SK-N-SH (cell line): ENCODE data around the gene ZNF764. TPM values are rescaled to one million over a fixed set of nuclear protein-coding genes. Genes with fewer than 3 reads are reported as not detected.

Experiments
- CTCF ChIA-PET: fragments of 300-600, 350-600 bp; formaldehyde crosslinking; extraction: SDS; loops from one replicate; lab custom pipeline; 2021; lab: Yijun Ruan, JAX
- POLR2A ChIA-PET: fragments of 350-600 bp; sonication (Branson Sonifier 250); formaldehyde crosslinking; extraction: SDS; loops from one replicate; lab custom pipeline; 2020; ENCODE audit warnings: antibody characterized with exemption, inconsistent platforms; lab: Yijun Ruan, JAX
- DNase-seq: peaks from one replicate; pipeline ENCODE4 v3.0.0; 2012
- H2AFZ ChIP-seq: fragments of 200-600 bp; sonication (generic); 2 replicates; pipeline ENCODE4 v1.8.1; 2016; ENCODE audit warnings: antibody characterized with exemption, mild to moderate bottlenecking, low read depth
- H3F3A ChIP-seq: fragments of 200-600 bp; sonication (generic); replicated peaks from 2 replicates; pipeline ENCODE3; 2016; ENCODE audit warnings: antibody characterized with exemption, mild to moderate bottlenecking; ENCODE audit not compliant: insufficient read depth
- H3K27ac ChIP-seq, 2 experiments: fragments of 200-500 bp in 1 of 2; fragments of 200-600 bp in 1 of 2; sonication (Bioruptor generic) in 1 of 2; sonication (generic), shearing (Covaris generic) in 1 of 2; 2 replicates each; pipeline versions ENCODE4 v1.5.1 to v1.6.1; 2014 to 2016; ENCODE audit warnings: low read depth in 2 of 2, inconsistent platforms in 1 of 2, low read length in 1 of 2, mild to moderate bottlenecking in 1 of 2, mixed read lengths in 1 of 2
- H3K27me3 ChIP-seq: fragments of 200-600 bp; sonication (generic), shearing (Covaris generic); 2 replicates; pipeline ENCODE4 v1.6.1; 2016; ENCODE audit warnings: mixed run types; ENCODE audit not compliant: insufficient read depth
- H3K36me3 ChIP-seq, 2 experiments: fragments of 200-500 bp in 1 of 2; fragments of 200-600 bp in 1 of 2; sonication (Bioruptor generic) in 1 of 2; sonication (generic) in 1 of 2; replicated peaks in 1 of 2; 2 replicates each; pipeline versions ENCODE3 to v1.5.1; 2014 to 2016; ENCODE audit warnings: low read length in 1 of 2, mild to moderate bottlenecking in 1 of 2; ENCODE audit not compliant: insufficient read depth in 2 of 2, control insufficient read depth in 1 of 2
- H3K4me1 ChIP-seq, 2 experiments: fragments of 200-500 bp in 1 of 2; fragments of 200-600 bp in 1 of 2; sonication (Bioruptor generic) in 1 of 2; sonication (generic), shearing (Covaris generic) in 1 of 2; 2 replicates each; pipeline versions ENCODE4 v1.5.1 to v1.6.1; 2014 to 2016; ENCODE audit warnings: low read depth in 1 of 2, low read length in 1 of 2, mixed run types in 1 of 2; ENCODE audit not compliant: insufficient read depth in 2 of 2, control insufficient read depth in 1 of 2
- H3K4me2 ChIP-seq: fragments of 200-600 bp; sonication (generic), shearing (Covaris generic); 2 replicates; pipeline ENCODE4 v1.6.1; 2017; ENCODE audit warnings: mixed run types
- H3K4me3 ChIP-seq, 2 experiments: fragments of 200-500 bp in 1 of 2; fragments of 200-600 bp in 1 of 2; sonication (Bioruptor generic) in 1 of 2; sonication (generic), shearing (Covaris generic) in 1 of 2; 2 replicates each; pipeline versions ENCODE4 v1.5.1 to v1.8.1; 2014 to 2016; ENCODE audit warnings: low read depth in 2 of 2, inconsistent platforms in 1 of 2, low read length in 1 of 2, mild to moderate bottlenecking in 1 of 2, mixed read lengths in 1 of 2, moderate library complexity in 1 of 2
- H3K79me2 ChIP-seq: fragments of 200-600 bp; sonication (generic); 2 replicates; pipeline ENCODE4 v1.8.1; 2017; ENCODE audit warnings: mild to moderate bottlenecking; ENCODE audit not compliant: insufficient read depth
- H3K9ac ChIP-seq: fragments of 200-600 bp; sonication (generic); 2 replicates; pipeline ENCODE4 v1.6.1; 2017; ENCODE audit warnings: mixed run types
- H3K9me2 ChIP-seq: fragments of 200-600 bp; sonication (generic); 2 replicates; pipeline ENCODE4 v1.6.1; 2017; ENCODE audit warnings: mixed run types
- H3K9me3 ChIP-seq: fragments of 200-600 bp; sonication (generic); 2 replicates; pipeline ENCODE4 v1.6.1; 2017; ENCODE audit warnings: mixed run types, mild to moderate bottlenecking, moderate library complexity
- H4K20me1 ChIP-seq: fragments of 200-600 bp; sonication (generic); 2 replicates; pipeline ENCODE4 v1.6.1; 2017; ENCODE audit warnings: mild to moderate bottlenecking, mixed run types; ENCODE audit not compliant: insufficient read depth
- FOSL2 ChIP-seq: IDR thresholded peaks from 2 replicates; pipeline ENCODE4 v1.4.0; 2012; ENCODE audit warnings: low read depth, mild to moderate bottlenecking, moderate library complexity, borderline replicate concordance
- FOXJ3 ChIP-seq: sonication (generic); formaldehyde crosslinking; IDR thresholded peaks from 2 replicates; pipeline ENCODE4 v1.5.1; 2020; ENCODE audit warnings: mild to moderate bottlenecking, missing genetic modification reagents
- NFIC ChIP-seq: IDR thresholded peaks from 2 replicates; pipeline ENCODE4 v1.4.0; 2012; ENCODE audit warnings: borderline replicate concordance
- NRF1 ChIP-seq: IDR thresholded peaks from 2 replicates; pipeline ENCODE4 v1.6.1; 2012; ENCODE audit warnings: low read depth, mild to moderate bottlenecking, low read length
- POLR2AphosphoS5 ChIP-seq: IDR thresholded peaks from 2 replicates; pipeline ENCODE4 v1.6.1; 2012; ENCODE audit warnings: low read depth, low read length
- RCOR1 ChIP-seq: fragments of 150-350 bp; IDR thresholded peaks from 2 replicates; pipeline ENCODE4 v1.6.1; 2017; ENCODE audit warnings: antibody characterized with exemption, low read length
- RFX5 ChIP-seq: IDR thresholded peaks from 2 replicates; pipeline ENCODE4 v1.6.1; 2012; ENCODE audit warnings: mild to moderate bottlenecking, improper control_type of control experiment, low read length
- SIN3A ChIP-seq: IDR thresholded peaks from 2 replicates; pipeline ENCODE4 v1.6.1; 2012; ENCODE audit warnings: low read depth, mild to moderate bottlenecking, low read length, moderate library complexity, borderline replicate concordance
- TAF1 ChIP-seq: IDR thresholded peaks from 2 replicates; pipeline ENCODE4 v1.6.1; 2012; ENCODE audit warnings: low read depth, mild to moderate bottlenecking, low read length, moderate library complexity, borderline replicate concordance
- TCF12 ChIP-seq: IDR thresholded peaks from 2 replicates; pipeline ENCODE4 v1.4.0; 2012
- TEAD4 ChIP-seq: IDR thresholded peaks from 2 replicates; pipeline ENCODE4 v1.4.0; 2012; ENCODE audit warnings: mild to moderate bottlenecking, borderline replicate concordance; ENCODE audit not compliant: insufficient read depth
- WGBS: methylation state at CpG from one replicate; pipeline ENCODE4 v1.1.6; 2017; ENCODE audit warnings: low lambda C conversion rate; 5-methylcytosine and 5-hydroxymethylcytosine counted together
- polyA plus RNA-seq, 3 experiments: library from polyadenylated mRNA; depleted of rRNA; stranded (reverse); fragments of >200 nt; gene quantifications; 2 replicates each; pipeline ENCODE4 v1.2.3, GENCODE V29; 2012
- TF ChIP-seq, protein P1 (sequence below): IDR thresholded peaks from 2 replicates; pipeline ENCODE4 v1.4.0; 2012; ENCODE audit warnings: low read depth, borderline replicate concordance
- TF ChIP-seq, protein P2 (sequence below): IDR thresholded peaks from 2 replicates; pipeline ENCODE4 v1.4.0; 2012; ENCODE audit warnings: low read depth, borderline replicate concordance
- TF ChIP-seq, protein P3 (sequence below): IDR thresholded peaks from 2 replicates; pipeline ENCODE4 v1.6.1; 2012; ENCODE audit warnings: mild to moderate bottlenecking, low read depth, low read length, moderate library complexity
- TF ChIP-seq, protein P4 (sequence below): fragments of 200-600 bp; sonication (generic); IDR thresholded peaks from 2 replicates; pipeline ENCODE4 v1.6.1; 2017; ENCODE audit warnings: antibody characterized with exemption, mild to moderate bottlenecking, moderate library complexity

Gene ZNF764
- polyA plus RNA-seq, 1 of the 3 experiments (the other 2 are of a cell fraction): 2.8 TPM

DNA sequence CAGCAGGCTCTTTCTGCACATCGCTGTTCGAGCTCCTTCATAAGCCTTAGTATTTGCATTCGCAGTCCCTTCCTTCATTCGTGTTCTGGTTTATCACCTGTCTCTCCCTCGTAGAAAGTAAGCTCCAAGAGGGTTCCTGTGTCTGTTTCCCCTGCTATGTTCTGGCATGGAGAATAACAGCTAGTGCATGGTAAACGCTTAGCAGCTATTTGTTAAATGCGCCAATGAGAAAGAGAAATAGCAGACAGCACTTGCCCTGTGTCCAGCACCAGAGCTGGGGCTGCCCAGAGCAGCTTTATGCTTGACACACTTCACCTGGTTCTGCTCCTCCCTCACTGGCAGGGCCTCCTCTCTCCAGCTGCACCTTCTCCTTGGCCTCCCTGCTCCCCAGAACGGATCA lies 7.8 kb upstream of the ZNF764 start:
- no peak for TF ChIP-seq FOXJ3
- Histone ChIP-seq H3K36me3 (no peaks in the 10 kb centered on the region), H3K27ac (no peak overlapping the region), H3K9ac (no peak overlapping the region), H4K20me1 (no peaks in the 10 kb centered on the region), H3K4me1 (peaks cover 0 to 7% of the 10 kb centered on the region in 2 experiments; a peak in 1 of 4 replicates), H2AFZ (no peak overlapping the region), H3K27me3 (no peaks in the 10 kb centered on the region), H3K9me3 (no peaks in the 10 kb centered on the region), H3F3A (peaks cover 5% of the 10 kb centered on the region), H3K9me2 (no peaks in the 10 kb centered on the region), H3K4me2 (no peak overlapping the region), H3K79me2 (no peaks in the 10 kb centered on the region; the same call in 1 of the 2 replicates), H3K4me3 (no peak overlapping the region)
- ChIA-PET CTCF (interaction anchor here (1.1 to 1.8 kb wide), 4 partner anchors 15 to 136 kb away, joined by 3 to 7 read pairs (median 4); partner anchors contain the start of genes DCTPP1 and ZNF747), POLR2A (interaction anchor here (1.3 to 1.5 kb wide), 2 partner anchors 9 to 30 kb away, joined by 3 to 4 read pairs; no protein-coding TSS in a partner anchor)
- DNase-seq: no peak
- 63% methylated on average over 8 of the region's 8 CpGs for WGBS

DNA sequence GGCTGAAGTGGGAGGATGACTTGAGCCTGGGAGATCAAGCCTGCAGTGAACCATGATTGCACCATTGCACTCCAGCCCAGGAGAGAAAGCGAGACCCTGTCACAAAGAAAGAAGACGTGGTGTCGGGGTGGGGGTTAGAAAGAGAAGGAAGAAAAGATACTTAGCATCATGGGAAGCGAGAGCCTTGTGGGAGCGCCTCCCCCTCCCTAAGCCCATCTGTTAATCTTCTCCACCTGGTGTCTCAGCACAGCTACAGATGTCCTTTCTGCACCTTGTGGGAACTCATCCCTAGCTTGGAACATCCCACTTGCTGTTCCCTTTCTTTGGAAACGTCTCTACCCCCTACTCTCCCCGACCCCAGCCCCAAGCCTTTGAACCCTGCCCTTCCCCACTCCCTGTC lies 7.4 kb upstream of the ZNF764 start:
- ChIA-PET CTCF (interaction anchor here (1.1 to 1.8 kb wide), 4 partner anchors 16 to 135 kb away, joined by 3 to 7 read pairs (median 4); partner anchors contain the start of genes DCTPP1 and ZNF747), POLR2A (interaction anchor here (1.3 to 1.5 kb wide), 2 partner anchors 8 to 29 kb away, joined by 3 to 4 read pairs; no protein-coding TSS in a partner anchor)
- TF ChIP-seq POLR2AphosphoS5 (no peak), TEAD4 (no peak), NRF1 (no peak), RFX5 (no peak), TCF12 (no peak), RCOR1 (no peak), TAF1 (no peak), SIN3A (no peak), FOSL2 (no peak), NFIC (no peak)
- TF ChIP-seq, protein P1, sequence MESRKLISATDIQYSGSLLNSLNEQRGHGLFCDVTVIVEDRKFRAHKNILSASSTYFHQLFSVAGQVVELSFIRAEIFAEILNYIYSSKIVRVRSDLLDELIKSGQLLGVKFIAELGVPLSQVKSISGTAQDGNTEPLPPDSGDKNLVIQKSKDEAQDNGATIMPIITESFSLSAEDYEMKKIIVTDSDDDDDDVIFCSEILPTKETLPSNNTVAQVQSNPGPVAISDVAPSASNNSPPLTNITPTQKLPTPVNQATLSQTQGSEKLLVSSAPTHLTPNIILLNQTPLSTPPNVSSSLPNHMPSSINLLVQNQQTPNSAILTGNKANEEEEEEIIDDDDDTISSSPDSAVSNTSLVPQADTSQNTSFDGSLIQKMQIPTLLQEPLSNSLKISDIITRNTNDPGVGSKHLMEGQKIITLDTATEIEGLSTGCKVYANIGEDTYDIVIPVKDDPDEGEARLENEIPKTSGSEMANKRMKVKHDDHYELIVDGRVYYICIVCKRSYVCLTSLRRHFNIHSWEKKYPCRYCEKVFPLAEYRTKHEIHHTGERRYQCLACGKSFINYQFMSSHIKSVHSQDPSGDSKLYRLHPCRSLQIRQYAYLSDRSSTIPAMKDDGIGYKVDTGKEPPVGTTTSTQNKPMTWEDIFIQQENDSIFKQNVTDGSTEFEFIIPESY: no peak
- TF ChIP-seq, protein P2, sequence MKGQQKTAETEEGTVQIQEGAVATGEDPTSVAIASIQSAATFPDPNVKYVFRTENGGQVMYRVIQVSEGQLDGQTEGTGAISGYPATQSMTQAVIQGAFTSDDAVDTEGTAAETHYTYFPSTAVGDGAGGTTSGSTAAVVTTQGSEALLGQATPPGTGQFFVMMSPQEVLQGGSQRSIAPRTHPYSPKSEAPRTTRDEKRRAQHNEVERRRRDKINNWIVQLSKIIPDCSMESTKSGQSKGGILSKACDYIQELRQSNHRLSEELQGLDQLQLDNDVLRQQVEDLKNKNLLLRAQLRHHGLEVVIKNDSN: no peak
- TF ChIP-seq, protein P3, sequence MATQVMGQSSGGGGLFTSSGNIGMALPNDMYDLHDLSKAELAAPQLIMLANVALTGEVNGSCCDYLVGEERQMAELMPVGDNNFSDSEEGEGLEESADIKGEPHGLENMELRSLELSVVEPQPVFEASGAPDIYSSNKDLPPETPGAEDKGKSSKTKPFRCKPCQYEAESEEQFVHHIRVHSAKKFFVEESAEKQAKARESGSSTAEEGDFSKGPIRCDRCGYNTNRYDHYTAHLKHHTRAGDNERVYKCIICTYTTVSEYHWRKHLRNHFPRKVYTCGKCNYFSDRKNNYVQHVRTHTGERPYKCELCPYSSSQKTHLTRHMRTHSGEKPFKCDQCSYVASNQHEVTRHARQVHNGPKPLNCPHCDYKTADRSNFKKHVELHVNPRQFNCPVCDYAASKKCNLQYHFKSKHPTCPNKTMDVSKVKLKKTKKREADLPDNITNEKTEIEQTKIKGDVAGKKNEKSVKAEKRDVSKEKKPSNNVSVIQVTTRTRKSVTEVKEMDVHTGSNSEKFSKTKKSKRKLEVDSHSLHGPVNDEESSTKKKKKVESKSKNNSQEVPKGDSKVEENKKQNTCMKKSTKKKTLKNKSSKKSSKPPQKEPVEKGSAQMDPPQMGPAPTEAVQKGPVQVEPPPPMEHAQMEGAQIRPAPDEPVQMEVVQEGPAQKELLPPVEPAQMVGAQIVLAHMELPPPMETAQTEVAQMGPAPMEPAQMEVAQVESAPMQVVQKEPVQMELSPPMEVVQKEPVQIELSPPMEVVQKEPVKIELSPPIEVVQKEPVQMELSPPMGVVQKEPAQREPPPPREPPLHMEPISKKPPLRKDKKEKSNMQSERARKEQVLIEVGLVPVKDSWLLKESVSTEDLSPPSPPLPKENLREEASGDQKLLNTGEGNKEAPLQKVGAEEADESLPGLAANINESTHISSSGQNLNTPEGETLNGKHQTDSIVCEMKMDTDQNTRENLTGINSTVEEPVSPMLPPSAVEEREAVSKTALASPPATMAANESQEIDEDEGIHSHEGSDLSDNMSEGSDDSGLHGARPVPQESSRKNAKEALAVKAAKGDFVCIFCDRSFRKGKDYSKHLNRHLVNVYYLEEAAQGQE: no peak
- TF ChIP-seq, protein P4, sequence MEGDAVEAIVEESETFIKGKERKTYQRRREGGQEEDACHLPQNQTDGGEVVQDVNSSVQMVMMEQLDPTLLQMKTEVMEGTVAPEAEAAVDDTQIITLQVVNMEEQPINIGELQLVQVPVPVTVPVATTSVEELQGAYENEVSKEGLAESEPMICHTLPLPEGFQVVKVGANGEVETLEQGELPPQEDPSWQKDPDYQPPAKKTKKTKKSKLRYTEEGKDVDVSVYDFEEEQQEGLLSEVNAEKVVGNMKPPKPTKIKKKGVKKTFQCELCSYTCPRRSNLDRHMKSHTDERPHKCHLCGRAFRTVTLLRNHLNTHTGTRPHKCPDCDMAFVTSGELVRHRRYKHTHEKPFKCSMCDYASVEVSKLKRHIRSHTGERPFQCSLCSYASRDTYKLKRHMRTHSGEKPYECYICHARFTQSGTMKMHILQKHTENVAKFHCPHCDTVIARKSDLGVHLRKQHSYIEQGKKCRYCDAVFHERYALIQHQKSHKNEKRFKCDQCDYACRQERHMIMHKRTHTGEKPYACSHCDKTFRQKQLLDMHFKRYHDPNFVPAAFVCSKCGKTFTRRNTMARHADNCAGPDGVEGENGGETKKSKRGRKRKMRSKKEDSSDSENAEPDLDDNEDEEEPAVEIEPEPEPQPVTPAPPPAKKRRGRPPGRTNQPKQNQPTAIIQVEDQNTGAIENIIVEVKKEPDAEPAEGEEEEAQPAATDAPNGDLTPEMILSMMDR: no peak
- Histone ChIP-seq H3K79me2 (no peaks in the 10 kb centered on the region), H2AFZ (no peak overlapping the region), H4K20me1 (no peaks in the 10 kb centered on the region), H3K4me3 (no peak overlapping the region), H3K4me1 (peaks cover 0 to 6% of the 10 kb centered on the region in 2 experiments; a peak in 1 of 4 replicates), H3K9me3 (no peaks in the 10 kb centered on the region), H3K9ac (no peak overlapping the region), H3K27ac (no peak overlapping the region), H3K27me3 (no peaks in the 10 kb centered on the region), H3K9me2 (no peaks in the 10 kb centered on the region), H3K36me3 (no peaks in the 10 kb centered on the region), H3F3A (peaks cover 2% of the 10 kb centered on the region), H3K4me2 (no peak overlapping the region)
- 65% methylated on average over 7 of the region's 7 CpGs for WGBS
- DNase-seq: no peak
